Mesenchymal stem cell (in vitro differentiated cells and primary cell): ENCODE measurements around the gene DOK7.

ENCODE experiments used
- DNase-seq: peaks from one replicate; pipeline ENCODE4 v3.0.0-alpha.2; 2013
- H2AFZ ChIP-seq: one replicate; pipeline ENCODE4 v1.6.1; 2013; ENCODE audit warnings: low read depth, mild to moderate bottlenecking, control low read depth, inconsistent platforms, low read length, moderate library complexity
- H2AK5ac ChIP-seq: 2 replicates; pipeline ENCODE4 v1.6.1; 2013; ENCODE audit warnings: low read length, moderate library complexity, mild to moderate bottlenecking, inconsistent platforms; ENCODE audit not compliant: severe bottlenecking
- H2BK120ac ChIP-seq: one replicate; pipeline ENCODE4 v1.6.1; 2013; ENCODE audit warnings: low read depth, mild to moderate bottlenecking, inconsistent platforms, low read length, moderate library complexity
- H2BK12ac ChIP-seq, 2 experiments: one replicate each; pipeline ENCODE4 v1.6.1; 2013; ENCODE audit warnings: inconsistent platforms in 2 of 2, low read length in 2 of 2, mild to moderate bottlenecking in 2 of 2, moderate library complexity in 2 of 2, control low read depth in 1 of 2
- H2BK15ac ChIP-seq: one replicate; pipeline ENCODE4 v1.6.1; 2013; ENCODE audit warnings: mild to moderate bottlenecking, low read depth, inconsistent platforms; ENCODE audit not compliant: poor library complexity, severe bottlenecking
- H2BK5ac ChIP-seq: 2 replicates; pipeline ENCODE4 v1.6.1; 2013; ENCODE audit warnings: low read depth, mild to moderate bottlenecking, low read length, control low read depth, inconsistent platforms; ENCODE audit not compliant: poor library complexity, severe bottlenecking
- H3K14ac ChIP-seq, 2 experiments: one replicate each; pipeline ENCODE4 v1.6.1; 2013; ENCODE audit warnings: inconsistent platforms in 2 of 2, low read length in 2 of 2, control low read depth in 1 of 2, mild to moderate bottlenecking in 1 of 2, moderate library complexity in 1 of 2
- H3K18ac ChIP-seq, 2 experiments: one replicate each; pipeline ENCODE4 v1.6.1; 2013; ENCODE audit warnings: inconsistent platforms in 2 of 2, low read length in 2 of 2, control low read depth in 1 of 2, low read depth in 1 of 2, mild to moderate bottlenecking in 1 of 2
- H3K23ac ChIP-seq, 2 experiments: one replicate each; pipeline ENCODE4 v1.6.1; 2013; ENCODE audit warnings: inconsistent platforms in 2 of 2, low read length in 2 of 2, mild to moderate bottlenecking in 2 of 2, moderate library complexity in 2 of 2, control low read depth in 1 of 2
- H3K27ac ChIP-seq: 2 replicates; pipeline ENCODE4 v1.5.1; 2013; ENCODE audit warnings: mild to moderate bottlenecking, moderate library complexity, low read length, control low read depth, inconsistent platforms; ENCODE audit not compliant: poor library complexity, severe bottlenecking
- H3K27me3 ChIP-seq, 2 experiments: 2 replicates each; pipeline versions ENCODE4 v1.6.1 to v1.7.0; 2013; ENCODE audit warnings: low read length in 2 of 2, mild to moderate bottlenecking in 2 of 2, moderate library complexity in 2 of 2, control low read depth in 1 of 2, inconsistent platforms in 1 of 2; ENCODE audit not compliant: control insufficient read depth in 1 of 2, insufficient read depth in 1 of 2
- H3K36me3 ChIP-seq, 2 experiments: 2 replicates each; pipeline versions ENCODE4 v1.6.1 to v1.7.0; 2013; ENCODE audit warnings: low read length in 2 of 2, control low read depth in 1 of 2, inconsistent platforms in 1 of 2, low read depth in 1 of 2, mild to moderate bottlenecking in 1 of 2; ENCODE audit not compliant: insufficient read depth in 2 of 2, control insufficient read depth in 1 of 2
- H3K4ac ChIP-seq, 2 experiments: one replicate each; pipeline ENCODE4 v1.6.1; 2013; ENCODE audit warnings: inconsistent platforms in 2 of 2, low read length in 2 of 2, mild to moderate bottlenecking in 2 of 2, moderate library complexity in 2 of 2, control low read depth in 1 of 2, low read depth in 1 of 2
- H3K4me1 ChIP-seq: 2 replicates; pipeline ENCODE4 v1.6.1; 2013; ENCODE audit warnings: low read depth, low read length, control low read depth; ENCODE audit not compliant: control insufficient read depth, insufficient read depth
- H3K4me2 ChIP-seq: 2 replicates; pipeline ENCODE4 v1.6.1; 2013; ENCODE audit warnings: low read length, mild to moderate bottlenecking, inconsistent platforms; ENCODE audit not compliant: poor library complexity, severe bottlenecking
- H3K4me3 ChIP-seq, 2 experiments: 2 replicates each; pipeline versions ENCODE4 v1.5.1 to v1.7.0; 2013; ENCODE audit warnings: low read length in 2 of 2, mild to moderate bottlenecking in 2 of 2, control low read depth in 1 of 2, low read depth in 1 of 2; ENCODE audit not compliant: insufficient read depth in 1 of 2
- H3K79me1 ChIP-seq: replicated peaks from 2 replicates; pipeline ENCODE4 v1.6.1; 2013; ENCODE audit warnings: mild to moderate bottlenecking, control low read depth, low read length, inconsistent platforms; ENCODE audit not compliant: poor library complexity, severe bottlenecking
- H3K9ac ChIP-seq: 2 replicates; pipeline ENCODE4 v1.7.0; 2013; ENCODE audit warnings: mild to moderate bottlenecking, low read length, moderate library complexity
- H3K9me3 ChIP-seq: 2 replicates; pipeline ENCODE4 v1.7.0; 2013; ENCODE audit warnings: mild to moderate bottlenecking, low read length; ENCODE audit not compliant: control insufficient read depth
- H4K8ac ChIP-seq: one replicate; pipeline ENCODE4 v1.6.1; 2013; ENCODE audit warnings: inconsistent platforms, mild to moderate bottlenecking, low read length, moderate library complexity
- H4K91ac ChIP-seq: one replicate; pipeline ENCODE4 v1.6.1; 2013; ENCODE audit warnings: mild to moderate bottlenecking, low read length, inconsistent platforms
- WGBS: methylation state at CpG from one replicate; pipeline ENCODE4 v1.1.7; 2013; ENCODE audit warnings: mixed read lengths; 5-methylcytosine and 5-hydroxymethylcytosine counted together

The DOK7 gene

GRCh38 chr4:3421470-3421869 is 41.6 kb upstream of the DOK7 start:
- Histone ChIP-seq H4K8ac (no peak overlapping the region), H2BK15ac (no peak overlapping the region), H2BK5ac (no peak overlapping the region), H3K14ac (no peak overlapping the region), H3K36me3 (peaks cover 36 to 73% of the 10 kb centered on the region in 2 experiments), H2AFZ (no peak overlapping the region), H2BK12ac (no peak overlapping the region), H3K4me2 (no peak overlapping the region), H3K9me3 (no peaks in the 10 kb centered on the region), H3K9ac (no peak overlapping the region), H3K4me3 (no peak overlapping the region), H3K79me1 (peaks cover 2% of the 10 kb centered on the region), H2BK120ac (no peak overlapping the region), H3K27ac (no peak overlapping the region), H3K4ac (no peak overlapping the region), H2AK5ac (no peak overlapping the region), H3K23ac (no peak overlapping the region), H3K18ac (no peak overlapping the region), H3K27me3 (no peaks in the 10 kb centered on the region), H3K4me1 (peaks cover 2% of the 10 kb centered on the region), H4K91ac (no peak overlapping the region)
- DNase-seq, result no peak
- 82% methylated on average over 12 of the region's 12 CpGs for WGBS

GRCh38 chr4:3422241-3422801 is 40.8 kb upstream of the DOK7 start:
- Histone ChIP-seq H2BK15ac (no peak overlapping the region), H3K4ac (no peak overlapping the region), H3K18ac (no peak overlapping the region), H3K4me1 (peaks cover 2% of the 10 kb centered on the region), H3K27ac (no peak overlapping the region), H3K36me3 (peaks cover 29 to 73% of the 10 kb centered on the region in 2 experiments), H3K79me1 (peaks cover 2% of the 10 kb centered on the region), H2AFZ (no peak overlapping the region), H3K4me3 (no peak overlapping the region), H3K14ac (no peak overlapping the region), H2BK120ac (no peak overlapping the region), H2BK5ac (no peak overlapping the region), H4K8ac (no peak overlapping the region), H2AK5ac (no peak overlapping the region), H3K9ac (no peak overlapping the region), H3K9me3 (no peaks in the 10 kb centered on the region), H4K91ac (no peak overlapping the region), H3K27me3 (no peaks in the 10 kb centered on the region), H2BK12ac (no peak overlapping the region), H3K4me2 (no peak overlapping the region), H3K23ac (no peak overlapping the region)
- 94% methylated on average over 29 of the region's 29 CpGs for WGBS
- no peak for DNase-seq

DNA sequence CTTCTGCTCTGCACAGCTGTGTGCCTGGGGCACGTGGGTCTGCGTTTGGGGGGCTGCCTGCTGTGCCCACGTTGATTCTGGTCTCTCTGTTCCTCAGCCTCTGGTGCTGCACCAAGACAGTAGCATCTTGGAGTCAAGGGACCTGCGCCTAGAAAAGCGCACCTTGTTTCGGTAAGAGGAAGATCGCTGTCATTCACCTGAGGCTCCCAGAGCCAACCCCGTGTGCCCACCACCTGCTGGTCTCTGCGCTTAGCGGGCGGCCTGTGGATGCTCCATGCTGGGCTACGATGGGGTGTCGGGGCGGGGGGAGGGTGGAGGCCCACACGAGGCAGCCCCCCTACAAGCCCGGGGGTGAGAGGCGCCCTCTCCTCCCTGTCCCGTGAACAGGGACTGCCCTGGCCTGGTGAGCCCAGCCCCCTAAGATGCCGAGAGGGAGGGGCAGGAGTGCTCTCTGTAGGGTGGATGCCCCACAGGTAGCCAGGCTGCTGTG is 40.3 kb upstream of the DOK7 start:
- 95% methylated on average over 19 of the region's 19 CpGs for WGBS
- Histone ChIP-seq H3K27ac (no peak overlapping the region), H2BK15ac (no peak overlapping the region), H3K4me3 (no peak overlapping the region), H4K8ac (no peak overlapping the region), H4K91ac (no peak overlapping the region), H3K18ac (no peak overlapping the region), H3K23ac (no peak overlapping the region), H3K4me1 (peaks cover 2% of the 10 kb centered on the region), H3K4me2 (no peak overlapping the region), H3K9me3 (no peaks in the 10 kb centered on the region), H3K14ac (no peak overlapping the region), H3K27me3 (no peaks in the 10 kb centered on the region), H2AFZ (no peak overlapping the region), H3K79me1 (peaks cover 2% of the 10 kb centered on the region), H3K36me3 (peaks cover 24 to 72% of the 10 kb centered on the region in 2 experiments), H2AK5ac (no peak overlapping the region), H3K9ac (no peak overlapping the region), H2BK12ac (no peak overlapping the region), H2BK120ac (no peak overlapping the region), H2BK5ac (no peak overlapping the region), H3K4ac (no peak overlapping the region)
- DNase-seq, result no peak

DNA sequence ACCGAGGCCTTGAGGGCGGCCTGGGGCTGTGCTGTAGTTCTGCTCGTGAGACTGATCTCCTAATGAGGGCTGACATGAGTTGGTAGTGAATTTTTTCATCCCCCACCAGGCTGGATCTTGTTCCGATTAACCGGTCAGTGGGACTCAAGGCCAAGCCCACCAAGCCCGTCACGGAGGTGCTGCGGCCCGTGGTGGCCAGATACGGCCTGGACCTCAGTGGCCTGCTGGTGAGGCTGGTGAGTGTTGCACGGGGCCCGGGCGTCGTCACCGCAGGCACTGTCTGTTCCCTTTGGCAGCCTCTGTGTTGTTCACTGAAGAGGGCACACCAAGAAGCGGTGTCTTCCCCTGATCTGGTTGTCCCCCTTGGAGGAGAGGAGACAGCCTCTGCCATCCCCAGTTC is 39.7 kb upstream of the DOK7 start:
- no peak overlapping the region for H3K23ac ChIP-seq
- no peak for DNase-seq
- H3K79me1 ChIP-seq, result peaks cover 2% of the 10 kb centered on the region
- H4K91ac ChIP-seq, result no peak overlapping the region
- peaks cover 18 to 70% of the 10 kb centered on the region in 2 experiments for H3K36me3 ChIP-seq
- no peak overlapping the region for H2BK15ac ChIP-seq
- H3K9ac ChIP-seq, result no peak overlapping the region
- no peak overlapping the region for H2BK5ac ChIP-seq
- no peak overlapping the region for H3K4me3 ChIP-seq
- no peak overlapping the region for H3K4me2 ChIP-seq
- H3K9me3 ChIP-seq, result no peaks in the 10 kb centered on the region
- peaks cover 2% of the 10 kb centered on the region for H3K4me1 ChIP-seq
- H2BK12ac ChIP-seq, result no peak overlapping the region
- no peak overlapping the region for H2BK120ac ChIP-seq
- H3K18ac ChIP-seq, result no peak overlapping the region
- no peak overlapping the region for H3K27ac ChIP-seq
- H4K8ac ChIP-seq, result no peak overlapping the region
- H3K14ac ChIP-seq, result no peak overlapping the region
- no peaks in the 10 kb centered on the region for H3K27me3 ChIP-seq
- no peak overlapping the region for H3K4ac ChIP-seq
- 98% methylated on average over 16 of the region's 16 CpGs for WGBS
- no peak overlapping the region for H2AFZ ChIP-seq
- no peak overlapping the region for H2AK5ac ChIP-seq
